GM21423 (cell line): ENCODE measurements around the gene TSKU.

Source experiments
- ATAC-seq: cut with Tn5 transposase; IDR thresholded peaks from one replicate; pipeline ENCODE4 v1.9.1; 2021; ENCODE audit warnings: mild to moderate bottlenecking, moderate library complexity; ENCODE audit not compliant: unreplicated experiment

Gene TSKU

DNA sequence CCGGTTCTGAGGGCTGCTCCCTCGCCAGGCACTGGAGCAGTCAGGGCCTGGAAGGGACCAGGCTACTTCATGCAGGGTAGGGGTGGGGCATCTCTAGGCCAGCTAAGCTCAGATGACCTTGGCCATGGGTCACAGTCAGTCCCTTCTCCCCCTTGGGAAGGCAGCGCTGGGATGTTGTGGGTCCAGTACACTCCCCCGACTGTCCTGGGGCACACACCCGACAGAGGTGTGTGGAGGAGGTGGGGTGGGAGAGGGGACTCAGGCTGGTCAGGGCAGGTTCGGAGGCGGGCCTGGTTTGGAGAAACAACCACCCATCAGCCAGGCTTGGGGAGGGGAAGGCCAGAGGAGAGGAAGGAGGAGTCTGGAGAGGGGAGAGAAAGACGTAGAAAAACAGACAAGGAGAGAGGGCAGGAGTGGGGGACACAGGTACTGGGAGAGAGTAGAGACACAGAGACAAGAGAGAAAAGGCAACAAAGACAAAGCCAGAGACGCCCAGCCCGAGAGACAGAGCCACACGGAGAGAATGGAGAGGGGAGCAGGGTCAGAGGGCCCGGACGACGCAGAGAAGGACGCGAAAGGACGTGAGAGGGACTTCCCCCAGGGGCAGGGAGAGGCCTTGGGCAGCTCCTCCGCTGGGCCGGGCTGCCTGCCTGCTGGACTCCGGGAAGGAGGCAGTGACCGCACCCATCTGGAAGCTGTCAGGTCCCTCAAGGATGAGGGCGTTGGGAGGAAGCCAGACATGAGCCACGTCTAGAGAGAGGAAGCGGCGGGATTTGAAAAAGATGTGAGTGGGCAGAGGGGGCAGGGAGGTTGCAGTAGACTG, 30.6 kb upstream of the TSKU start:
- no peak for ATAC-seq

DNA sequence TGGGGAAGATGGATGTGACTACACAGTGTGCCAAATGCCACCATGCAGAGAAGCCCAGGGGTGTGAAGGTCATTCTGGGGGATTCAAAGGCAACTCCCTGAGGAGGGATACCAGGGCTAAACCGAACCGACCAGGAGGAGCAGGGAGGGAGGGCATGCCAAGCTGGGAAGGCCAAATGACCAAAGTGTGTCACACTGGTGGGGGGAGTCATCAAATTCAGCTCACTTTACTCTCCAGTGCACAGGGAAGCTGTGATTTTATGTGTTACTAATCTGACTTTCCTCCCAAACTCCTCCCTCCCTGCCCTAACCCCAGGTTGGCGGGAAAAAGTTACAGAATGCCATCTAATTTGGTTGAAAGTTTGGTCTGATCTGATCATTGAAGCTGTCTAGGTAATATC, 29.7 kb upstream of the TSKU start:
- ATAC-seq: no peak

DNA sequence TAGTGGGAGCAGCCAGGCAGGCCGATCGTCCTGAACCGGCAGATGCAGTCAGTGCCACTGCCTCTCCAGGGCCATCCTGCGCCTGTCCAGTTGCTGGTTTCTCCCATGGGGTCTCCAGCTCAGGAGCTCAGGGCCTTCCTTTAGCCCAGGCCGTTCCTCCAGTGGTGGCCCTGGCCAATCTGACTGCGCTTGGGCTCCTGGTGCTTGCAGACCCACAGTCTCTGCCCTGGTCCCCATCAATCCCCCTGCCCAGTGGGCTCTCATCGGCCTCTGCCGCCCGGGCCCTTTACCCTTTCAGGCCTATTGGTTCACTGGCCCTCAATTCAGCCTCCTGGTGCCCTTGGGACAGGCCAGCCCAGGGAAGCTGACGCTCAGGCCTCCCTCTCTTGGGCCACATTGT, 29.2 kb upstream of the TSKU start:
- no peak for ATAC-seq

DNA sequence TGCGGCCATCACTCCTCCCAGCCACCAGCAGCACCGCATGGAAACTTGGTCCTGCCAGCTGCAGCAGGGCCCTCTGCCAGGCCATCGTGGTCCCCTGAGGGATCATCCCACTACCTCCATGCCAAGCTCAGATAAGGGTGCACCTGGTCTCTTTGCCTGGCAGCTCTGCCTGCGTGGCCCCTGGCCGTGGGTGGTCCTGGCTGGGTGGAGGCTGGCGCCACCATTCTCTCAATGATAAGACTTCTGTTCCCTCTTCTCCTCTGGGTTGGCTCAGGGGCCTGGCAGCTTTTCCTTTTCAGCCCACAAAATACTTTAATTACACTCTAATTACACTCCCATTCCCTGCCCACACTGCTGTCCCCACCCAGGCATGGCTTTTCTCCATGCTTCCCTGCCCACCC, 26.8 kb upstream of the TSKU start:
- no peak for ATAC-seq

DNA sequence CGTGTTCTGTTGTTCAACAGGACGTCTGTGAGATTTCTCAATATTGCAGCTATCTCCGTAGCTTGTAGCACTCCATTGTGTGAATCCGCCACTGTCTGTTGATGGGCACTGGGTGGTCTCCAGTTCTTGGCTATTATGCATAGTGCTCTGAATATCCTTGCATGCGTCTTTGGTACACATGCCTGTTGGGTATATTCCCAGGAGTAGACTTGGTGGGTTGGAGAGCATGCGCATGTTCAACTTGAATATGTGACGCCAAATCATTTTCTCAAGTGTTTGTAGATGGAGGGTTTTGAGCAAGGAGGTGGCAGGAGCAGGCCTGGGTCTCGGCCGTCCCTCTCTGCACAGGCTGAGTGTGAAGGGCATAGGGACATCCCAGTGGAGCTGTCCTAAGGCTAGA, 24.8 kb upstream of the TSKU start:
- ATAC-seq: no peak

DNA sequence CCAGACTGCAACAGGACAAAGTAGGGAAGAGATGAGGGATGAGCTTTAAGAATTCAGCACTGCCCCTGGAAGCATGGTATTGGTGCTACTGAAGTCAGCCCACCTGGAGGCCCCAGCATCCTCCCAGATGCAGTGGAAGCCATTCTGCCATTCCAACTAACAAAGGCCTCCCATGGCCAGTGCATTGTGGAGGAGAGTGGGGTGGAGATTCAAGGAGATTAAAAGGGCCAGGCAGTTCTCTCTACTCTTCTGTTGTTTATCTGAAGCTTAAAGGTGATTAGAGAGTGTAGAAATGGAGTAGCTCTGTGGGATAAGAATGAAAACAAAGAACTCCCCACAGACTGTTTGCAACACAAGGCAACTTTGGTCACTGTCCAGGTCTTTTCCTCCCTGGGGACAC, 24.1 kb upstream of the TSKU start:
- no peak for ATAC-seq

DNA sequence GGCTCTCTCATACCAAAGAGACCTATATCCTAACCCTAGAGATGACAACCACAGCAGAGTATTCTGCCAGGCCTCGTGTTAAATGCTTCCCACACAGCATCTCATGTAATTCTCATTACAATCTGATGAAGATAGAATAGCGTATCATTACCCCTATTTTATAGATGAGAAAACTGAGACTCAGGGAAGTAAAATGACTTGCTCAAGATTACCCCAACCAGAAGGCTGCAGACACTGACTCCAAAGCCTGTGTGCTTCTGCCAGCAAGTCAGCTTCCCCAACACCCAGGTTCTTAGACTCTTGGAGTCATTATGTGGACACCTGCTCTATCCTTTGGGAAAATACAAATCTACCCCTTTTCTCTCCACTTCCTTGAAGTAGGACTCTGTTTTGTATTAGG, 23.6 kb upstream of the TSKU start:
- no peak for ATAC-seq

DNA sequence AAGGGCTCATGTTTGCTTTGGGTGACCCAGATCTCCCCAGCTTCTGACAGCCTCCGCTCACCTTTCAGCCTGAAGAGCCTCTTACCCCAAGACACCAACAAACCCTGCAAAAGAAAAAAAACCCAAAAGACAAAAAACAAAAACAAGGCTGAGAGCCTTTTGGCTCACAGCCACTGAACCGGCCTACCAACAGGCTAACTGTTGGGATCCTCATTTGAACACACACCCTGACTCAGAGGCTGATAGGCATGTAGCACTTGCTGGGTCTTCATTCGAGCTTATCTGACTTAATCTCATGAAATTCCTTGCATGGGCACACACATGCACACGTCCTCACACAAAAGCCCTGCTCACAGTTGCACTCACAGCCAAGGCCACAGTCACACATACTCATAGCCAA, 22.9 kb upstream of the TSKU start:
- ATAC-seq: no peak

DNA sequence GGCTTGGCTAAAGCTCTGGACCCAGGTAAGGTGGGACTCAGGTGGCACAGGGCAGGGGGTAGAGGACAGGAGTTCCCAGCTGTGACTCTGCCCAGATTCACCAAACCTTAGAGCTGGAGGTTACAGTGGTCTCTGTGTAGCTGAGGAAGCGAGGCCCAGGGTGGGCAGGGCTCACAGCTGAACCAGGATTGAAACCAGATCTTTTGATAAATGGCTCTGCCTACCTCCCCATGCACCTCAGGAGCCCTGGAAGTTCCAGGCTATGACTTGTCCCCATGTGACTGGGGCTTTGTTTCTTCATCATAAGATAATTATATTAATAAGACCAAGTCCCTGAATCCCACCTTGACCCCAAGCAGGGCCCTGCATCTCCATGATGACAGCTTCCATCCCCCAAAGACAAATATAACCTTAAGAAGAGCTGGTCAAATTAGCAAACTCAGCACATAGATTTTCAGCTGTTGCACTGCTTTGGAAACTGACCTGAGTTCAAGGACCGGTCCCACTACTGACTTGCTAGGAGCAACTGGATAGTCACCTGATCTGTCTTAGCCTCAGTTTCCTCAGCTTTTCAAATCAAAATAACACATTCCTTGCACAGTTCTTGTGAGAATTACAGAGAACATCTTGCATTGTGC, 21.3 kb upstream of the TSKU start:
- no peak for ATAC-seq

DNA sequence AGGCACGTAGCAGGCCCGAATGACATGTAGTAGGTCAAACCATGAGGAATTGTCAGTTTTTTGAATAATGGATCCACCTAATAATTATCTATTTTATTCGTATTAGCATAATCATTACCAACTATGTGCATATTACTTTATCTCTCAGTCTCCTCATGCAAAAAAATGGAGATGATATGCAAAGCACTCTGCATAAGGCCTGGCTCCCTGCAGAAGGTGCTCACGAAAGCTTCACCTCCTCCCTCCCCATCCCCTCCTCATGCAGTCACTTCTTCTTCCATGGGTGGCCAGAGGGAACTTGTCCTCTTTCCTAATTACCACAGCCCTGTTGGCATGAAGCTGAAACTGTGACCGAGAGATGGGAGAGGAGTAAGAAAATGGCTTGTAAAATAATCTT, 20.8 kb upstream of the TSKU start:
- no peak for ATAC-seq

DNA sequence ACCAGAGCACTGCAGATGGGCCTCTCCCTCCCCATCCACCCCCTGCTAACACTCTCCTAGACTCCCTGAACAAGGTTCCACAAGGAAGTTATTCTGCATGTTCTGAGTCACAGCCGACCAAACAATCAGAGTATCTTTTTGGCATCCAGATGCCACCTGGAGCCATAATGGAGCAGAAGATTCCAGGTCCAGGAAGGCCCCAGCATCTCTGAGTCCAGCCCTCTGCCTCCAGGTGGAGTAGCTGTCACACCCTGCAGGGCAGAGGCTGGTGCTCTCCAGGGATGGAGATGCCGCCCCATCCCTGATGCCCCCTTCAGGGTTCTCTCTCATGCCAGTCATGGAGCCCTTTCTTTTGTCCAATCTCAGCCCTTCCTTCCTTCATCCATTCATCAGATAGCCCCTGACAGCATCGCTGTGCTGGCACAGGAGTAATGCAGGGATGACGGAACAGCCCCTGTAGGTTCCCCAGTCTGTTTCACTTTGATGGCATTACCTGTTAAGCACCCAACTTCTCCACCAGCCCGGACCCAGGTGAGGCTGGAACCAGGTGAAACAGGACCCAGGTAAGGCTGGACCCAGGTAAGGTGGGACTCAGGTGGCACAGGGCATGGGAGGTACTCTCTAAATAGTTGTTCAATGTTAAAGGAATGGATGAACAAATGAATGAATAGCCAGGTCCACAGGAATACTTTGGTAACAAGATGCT, 20.1 kb upstream of the TSKU start:
- ATAC-seq: no peak

DNA sequence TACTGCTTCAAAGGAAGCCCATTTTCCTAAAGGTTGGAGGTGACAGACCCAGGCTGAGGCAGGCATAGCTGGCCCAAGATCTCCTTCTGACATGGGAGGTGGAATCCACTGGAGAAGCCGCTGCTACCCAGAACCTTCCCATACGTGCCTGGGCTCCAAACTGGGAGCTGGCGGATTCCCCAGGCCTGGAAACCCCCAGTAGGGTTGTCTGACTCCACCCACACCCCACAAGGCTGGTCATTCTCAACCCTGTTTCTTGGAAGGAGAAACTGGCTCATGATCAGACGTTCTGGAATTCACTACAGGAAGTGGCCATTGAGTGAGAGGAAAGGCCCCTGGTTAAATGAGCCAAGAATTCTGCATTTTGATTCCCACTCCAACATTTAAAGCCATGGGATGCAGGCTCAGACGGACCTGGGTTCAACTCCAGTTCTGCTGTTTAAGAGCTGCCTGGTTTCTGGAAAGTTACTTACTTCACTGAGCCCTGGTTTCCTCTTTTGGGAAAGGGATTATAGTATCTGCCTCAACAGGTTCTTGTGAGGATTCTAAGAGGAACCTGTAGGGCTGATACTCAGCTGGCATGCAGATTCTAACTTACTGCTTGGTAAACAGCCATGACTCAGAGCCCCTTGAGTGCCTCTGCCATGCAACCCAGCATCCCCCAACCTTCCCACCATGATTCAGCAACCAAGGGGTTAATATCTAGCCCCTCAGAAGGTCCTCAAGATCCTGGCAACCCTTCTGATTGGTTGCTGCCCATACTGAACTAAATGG, 19.4 kb upstream of the TSKU start:
- no peak for ATAC-seq

DNA sequence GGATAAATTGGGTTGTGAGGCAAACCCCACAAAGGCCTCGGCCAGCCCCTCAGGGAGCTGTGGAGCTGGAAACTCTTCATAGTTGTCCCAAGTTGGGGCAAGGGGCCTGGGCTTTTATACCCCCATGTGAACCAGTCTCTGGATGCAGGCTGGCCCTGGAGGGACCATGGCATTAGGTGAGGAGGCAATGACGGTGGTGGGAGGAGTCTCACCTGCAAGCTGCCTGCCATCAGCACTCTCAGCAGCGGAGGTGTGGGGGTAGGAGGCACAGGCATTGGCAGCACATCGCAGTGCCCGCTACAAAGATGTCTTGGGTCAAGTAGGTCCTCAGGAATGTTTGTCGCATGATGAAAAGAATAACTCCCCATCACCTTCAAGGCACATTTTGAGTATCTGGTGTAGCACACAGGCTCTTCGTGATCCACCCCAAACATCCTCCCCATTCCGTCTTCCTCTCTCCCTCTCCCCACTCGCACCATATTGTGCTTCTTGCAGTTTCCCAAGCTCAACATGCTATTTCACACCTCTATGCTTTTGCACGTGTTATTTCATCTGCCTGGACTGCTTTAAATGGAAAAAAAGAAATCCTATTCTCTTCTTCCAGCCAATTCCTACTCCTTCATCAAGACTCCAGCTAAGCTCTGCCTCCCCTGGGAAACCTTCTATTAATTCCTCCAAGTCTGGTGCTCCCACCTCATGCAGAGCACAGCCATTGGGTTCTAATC, 18.1 kb upstream of the TSKU start:
- ATAC-seq: no peak

DNA sequence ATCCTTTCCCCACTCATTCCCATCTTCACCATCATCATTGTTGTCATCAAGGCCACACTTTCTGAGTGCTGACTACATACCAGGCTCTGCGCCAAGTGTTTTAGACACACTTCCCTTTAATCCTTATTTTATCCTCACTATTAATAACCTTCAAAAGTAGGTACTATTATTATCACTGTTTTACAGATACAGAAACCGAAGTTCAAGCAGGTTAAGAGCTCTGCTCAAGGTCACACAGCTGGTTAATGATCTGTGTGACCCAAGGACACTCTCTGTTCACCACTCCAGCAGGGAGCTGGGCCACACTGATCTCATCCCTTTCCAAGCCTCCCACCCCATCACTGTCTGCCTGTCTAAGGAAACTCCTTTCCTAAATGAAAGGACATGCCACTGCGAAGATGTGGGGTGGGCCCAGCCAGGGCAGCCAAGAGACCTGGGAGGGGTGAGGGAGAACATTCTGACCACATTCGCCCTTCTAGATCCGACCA, 17.2 kb upstream of the TSKU start:
- ATAC-seq: no peak

DNA sequence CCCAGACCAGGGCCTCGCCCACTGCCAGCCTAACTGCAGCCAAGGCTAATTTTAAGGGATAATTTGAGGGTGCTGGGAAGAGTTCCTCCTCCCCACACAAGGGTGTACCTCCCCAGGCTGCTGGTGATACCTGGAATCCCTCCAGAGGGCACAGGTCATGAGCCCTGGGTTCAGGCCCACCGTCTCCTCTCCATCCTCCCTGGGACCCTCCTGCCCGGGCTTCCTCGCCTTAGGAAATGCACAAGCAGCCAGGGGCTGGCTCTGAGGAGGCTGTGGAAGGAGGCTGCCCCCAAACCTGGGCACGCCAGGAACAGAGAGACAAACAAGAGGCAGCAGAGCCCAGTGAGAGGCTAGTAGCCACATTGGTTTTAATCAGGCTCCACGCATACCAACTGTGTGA, 16.6 kb upstream of the TSKU start:
- no peak for ATAC-seq

DNA sequence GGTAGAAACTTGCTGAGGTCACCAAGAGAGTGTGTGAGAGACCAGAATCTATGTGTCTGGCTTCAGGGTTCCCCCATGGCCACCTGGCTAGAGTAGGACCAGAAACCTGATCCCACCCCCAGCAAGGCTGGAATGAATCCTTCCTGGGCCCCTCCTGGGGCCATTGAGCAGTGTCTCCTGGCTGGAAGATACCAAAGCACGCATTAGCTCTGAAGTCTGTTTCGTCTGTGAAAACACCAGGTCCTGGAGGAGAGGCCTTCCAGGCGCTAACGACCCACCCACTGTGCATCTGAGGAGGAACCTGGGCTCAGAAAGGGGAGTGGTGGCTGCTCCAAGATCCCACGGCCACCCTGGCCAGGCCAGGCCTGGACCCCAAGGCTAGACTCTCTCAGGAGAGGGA, 15.5 kb upstream of the TSKU start:
- ATAC-seq: no peak

DNA sequence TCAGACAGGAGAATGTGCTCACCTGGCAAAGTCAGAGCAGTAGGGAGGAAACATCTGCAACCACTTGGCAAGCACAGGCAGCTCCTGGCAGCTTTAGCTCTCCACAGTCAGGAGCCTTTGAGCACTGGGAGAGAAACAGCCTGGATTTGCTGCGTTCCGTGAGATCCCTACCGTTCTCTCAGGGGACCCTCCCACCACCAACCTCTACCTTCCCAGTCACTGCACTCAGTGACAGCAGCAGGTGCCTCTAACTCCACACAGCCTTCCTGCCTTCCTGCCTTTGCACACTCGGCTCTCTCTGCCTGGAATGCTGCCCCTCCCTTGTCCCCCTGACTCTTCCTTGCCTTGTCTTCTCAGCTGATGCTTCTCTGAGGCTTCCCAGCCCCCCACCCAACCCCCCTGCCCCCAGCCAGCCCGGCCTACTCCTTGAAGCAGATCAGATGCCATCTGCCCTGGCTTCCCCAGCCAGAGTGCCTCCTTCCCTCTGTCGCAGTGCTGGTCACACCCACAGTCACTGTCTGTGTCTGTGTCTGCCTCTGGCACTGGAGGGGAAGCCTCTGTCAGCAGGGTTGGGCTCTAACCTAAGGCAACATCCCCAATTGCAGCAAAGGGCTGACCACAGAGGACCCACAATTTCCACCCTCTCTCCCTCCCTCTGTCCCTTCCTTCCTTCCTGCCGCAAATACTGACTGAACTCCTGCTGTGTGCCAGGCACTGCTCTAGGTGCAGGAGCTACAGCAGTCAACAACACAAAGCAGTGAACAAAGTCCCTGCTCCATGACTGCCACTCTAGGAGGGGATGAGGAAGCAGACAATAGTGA, 14.9 kb upstream of the TSKU start:
- ATAC-seq: no peak

DNA sequence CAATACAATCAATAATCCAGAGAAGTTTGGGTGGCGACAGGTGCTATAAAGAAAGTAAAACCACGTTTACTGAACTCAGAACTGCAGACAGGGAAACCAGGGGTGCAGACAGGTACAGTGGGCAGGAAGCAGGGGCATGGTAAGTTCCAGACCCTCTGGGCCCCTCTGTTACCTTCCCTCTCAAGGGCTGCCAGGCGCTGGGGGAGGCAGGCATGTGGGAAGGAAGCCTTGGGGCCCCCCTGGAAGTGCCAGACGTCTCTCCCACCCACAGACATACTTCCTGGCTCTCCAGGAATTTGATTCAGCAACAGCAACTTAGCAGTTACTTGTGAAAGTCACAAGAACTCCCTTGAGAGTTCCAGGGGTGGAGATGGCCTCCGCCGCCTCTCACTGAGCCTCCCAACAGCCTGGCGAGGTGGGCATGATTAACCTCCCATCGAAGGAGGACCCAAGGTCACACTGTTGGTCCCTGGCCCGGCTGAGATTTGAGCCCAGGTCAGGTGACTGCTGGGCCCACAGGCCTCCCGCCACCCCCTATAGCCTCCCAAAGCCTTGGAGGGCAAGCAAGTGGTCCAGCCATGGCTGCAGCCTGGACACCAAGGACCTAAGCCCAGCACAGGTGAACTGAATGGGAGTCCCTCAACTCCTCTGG, 14.1 kb upstream of the TSKU start:
- no peak for ATAC-seq
